Spinal cord (tissue), 10 donors: ENCODE results near the gene CNNM4. TPM values are rescaled to one million over a fixed set of nuclear protein-coding genes. Genes with fewer than 3 reads are reported as not detected.

ENCODE experiments used
- DNase-seq, 6 donors: peaks; one replicate each; pipeline versions ENCODE4 v3.0.0 to v3.0.0-alpha.2; 2013 to 2015; ENCODE audit warnings: low spot score in 6 of 6, low read depth in 4 of 6
- H3K27ac ChIP-seq: one replicate; pipeline ENCODE4 v1.5.1; 2013; ENCODE audit warnings: low read depth, low read length, control low read depth
- H3K27me3 ChIP-seq: one replicate; pipeline ENCODE4 v1.6.1; 2013; ENCODE audit warnings: low read length; ENCODE audit not compliant: control insufficient read depth, insufficient read depth
- H3K36me3 ChIP-seq: one replicate; pipeline ENCODE4 v1.6.1; 2013; ENCODE audit warnings: low read length; ENCODE audit not compliant: control insufficient read depth, insufficient read depth
- H3K4me1 ChIP-seq: one replicate; pipeline ENCODE4 v1.6.1; 2013; ENCODE audit warnings: low read length; ENCODE audit not compliant: control insufficient read depth, insufficient read depth
- H3K4me3 ChIP-seq: one replicate; pipeline ENCODE4 v1.5.1; 2013; ENCODE audit warnings: low read depth, low read length, control low read depth
- H3K9me3 ChIP-seq: one replicate; pipeline ENCODE4 v1.6.1; 2013; ENCODE audit warnings: low read length; ENCODE audit not compliant: control insufficient read depth, insufficient read depth
- WGBS: methylation state at CpG from one replicate; pipeline ENCODE4 v1.1.5; 2013; ENCODE audit warnings: missing lambda C conversion rate; ENCODE audit not compliant: insufficient coverage; 5-methylcytosine and 5-hydroxymethylcytosine counted together
- long read RNA-seq, 4 donors: transcript quantifications; one replicate each; lab custom pipeline, GENCODE V29; 2026
- polyA plus RNA-seq, 2 donors: library from polyadenylated mRNA; unstranded; fragments of 120-200 nt; gene quantifications; one replicate each; pipeline ENCODE4 v1.2.1, GENCODE V29; 2013; ENCODE audit not compliant: insufficient read length in 2 of 2
- total RNA-seq, 2 donors: library from RNA; depleted of rRNA in 1 of 2; stranded (reverse); fragments of 120-200 nt in 1 of 2; fragments of >200 nt in 1 of 2; gene quantifications; one replicate each; pipeline versions ENCODE4 v1.2.3 to v1.2.4, GENCODE V29; 2013 to 2014
- donor health status: healthy.

Gene CNNM4
- 1 to 10 TPM; 5.1 TPM for total RNA-seq
- polyA plus RNA-seq, result 10 to 100 TPM in 1 of 2 donors, 1 to 10 TPM in 1; 9.7 to 12.6 TPM
- long read RNA-seq, donor 1, full-length matches to known transcripts, result 1 of 1 reads
- long read RNA-seq, donor 1, partial matches to known transcripts, result 0 of 1 reads
- long read RNA-seq, donor 1, other reads (novel, unspliced or antisense), result 0 of 1 reads
- long read RNA-seq, donor 2, full-length matches to known transcripts, result 1 of 1 reads
- long read RNA-seq, donor 2, partial matches to known transcripts, result 0 of 1 reads
- long read RNA-seq, donor 2, other reads (novel, unspliced or antisense), result 0 of 1 reads
- long read RNA-seq, donor 3, full-length matches to known transcripts, result 1 of 14 reads
- long read RNA-seq, donor 3, partial matches to known transcripts, result 13 of 14 reads
- long read RNA-seq, donor 3, other reads (novel, unspliced or antisense), result 0 of 14 reads
- long read RNA-seq, donor 4, full-length matches to known transcripts, result 2 of 2 reads
- long read RNA-seq, donor 4, partial matches to known transcripts, result 0 of 2 reads
- long read RNA-seq, donor 4, other reads (novel, unspliced or antisense), result 0 of 2 reads

GRCh38 chr2:96760036-96760985 lies at the start of gene CNNM4:
Gene CNNM4, plus strand, starts transcription at chr2:96760902. Its CDS starts 98 bp downstream, at chr2:96761000.
- Histone ChIP-seq H3K27me3 (no peaks in the 10 kb centered on the region), H3K4me1 (peaks cover 43% of the 10 kb centered on the region), H3K4me3 (peak within 1 kb of the TSS; percentile 62), H3K36me3 (no peaks in the 10 kb centered on the region), H3K27ac (peak within 1 kb of the TSS; percentile 64), H3K9me3 (no peaks in the 10 kb centered on the region)
- WGBS, result under 1% methylated on average over 60 of the region's 62 CpGs
- peak; percentile 44 to 97 (median 86) for DNase-seq

DNA sequence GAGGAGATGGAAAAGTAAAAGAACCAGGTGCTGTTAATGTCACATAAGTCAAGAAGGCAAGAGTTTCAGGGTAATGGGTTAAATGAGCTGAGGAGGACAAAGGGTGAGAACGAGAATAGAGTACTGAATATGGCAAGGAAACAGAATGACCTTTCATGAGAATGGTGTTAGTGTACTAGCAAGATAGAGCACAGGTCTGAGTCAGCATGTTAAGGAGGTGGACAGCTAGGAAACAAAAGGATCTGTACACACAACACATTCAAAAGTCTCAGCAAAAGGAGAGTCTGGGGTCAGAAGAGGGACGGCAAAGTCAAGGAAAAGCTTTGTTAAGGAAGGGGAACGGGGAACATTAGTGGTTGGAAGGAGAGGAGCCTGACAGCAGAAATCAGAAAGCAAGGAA lies 49.7 kb upstream of the CNNM4 start:
- Histone ChIP-seq H3K27ac (no peak overlapping the region), H3K4me1 (no peaks in the 10 kb centered on the region), H3K36me3 (peaks cover 61% of the 10 kb centered on the region), H3K9me3 (peaks cover 2% of the 10 kb centered on the region), H3K4me3 (no peak overlapping the region), H3K27me3 (no peaks in the 10 kb centered on the region)
- WGBS, result 63% methylated on average over 1 of the region's 3 CpGs
- no peak for DNase-seq

GRCh38 chr2:96715658-96716057 lies 45.0 kb upstream of the CNNM4 start:
- no CpG with 5 or more reads among the region's 5 CpGs for WGBS
- no peak overlapping the region for H3K4me3 ChIP-seq

DNA sequence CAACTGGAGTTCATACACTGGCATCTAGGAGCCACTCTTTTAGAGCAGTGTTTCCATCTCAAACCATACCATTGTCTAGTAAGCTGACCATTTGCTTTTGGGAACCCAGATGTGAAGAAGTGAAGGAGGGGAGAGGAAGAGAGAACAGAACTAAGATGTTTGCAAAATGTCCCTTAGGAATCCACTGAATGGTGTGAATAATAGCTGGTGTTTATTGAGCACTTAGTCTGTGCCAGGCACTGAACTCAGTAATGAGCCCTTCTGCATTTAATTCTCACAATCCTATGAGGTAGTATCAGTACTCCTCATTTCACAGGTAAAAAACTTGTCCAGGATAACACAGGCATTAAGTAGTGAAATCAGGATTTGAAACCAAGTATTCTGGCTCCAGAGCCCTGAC lies 44.3 kb upstream of the CNNM4 start:
- Histone ChIP-seq H3K36me3 (peaks cover 40% of the 10 kb centered on the region), H3K4me1 (no peaks in the 10 kb centered on the region), H3K27me3 (no peaks in the 10 kb centered on the region), H3K9me3 (no peaks in the 10 kb centered on the region), H3K27ac (no peak overlapping the region), H3K4me3 (no peak overlapping the region)
- DNase-seq, result no peak

More at GRCh38 chr2:96715658-96716057, 45.0 kb upstream of the CNNM4 start:
- Histone ChIP-seq H3K36me3 (peaks cover 40% of the 10 kb centered on the region), H3K27me3 (no peaks in the 10 kb centered on the region), H3K4me1 (no peaks in the 10 kb centered on the region), H3K27ac (no peak overlapping the region), H3K9me3 (no peaks in the 10 kb centered on the region)
- DNase-seq, result no peak

DNA sequence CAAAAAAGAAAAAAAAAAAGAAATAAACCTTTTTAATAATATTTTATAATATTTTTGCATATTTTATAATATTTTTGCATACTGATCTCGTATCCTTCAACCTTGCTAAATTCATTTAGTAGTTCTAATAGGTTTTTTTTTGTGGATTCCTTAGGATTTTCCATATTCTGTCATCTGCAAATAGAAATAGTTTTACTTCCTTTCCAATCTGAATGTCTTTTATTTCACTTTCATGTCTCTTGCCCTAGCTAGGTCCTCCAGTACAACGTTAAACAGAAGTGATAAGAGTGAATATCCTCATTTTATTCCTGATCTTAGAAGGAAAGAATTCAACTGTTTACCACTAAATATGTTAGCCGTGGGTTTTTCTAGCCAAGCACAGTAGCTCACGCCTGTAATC lies 34.6 kb upstream of the CNNM4 start:
- Histone ChIP-seq H3K27me3 (no peaks in the 10 kb centered on the region), H3K4me3 (no peak overlapping the region), H3K36me3 (peaks cover 59% of the 10 kb centered on the region), H3K9me3 (no peaks in the 10 kb centered on the region), H3K4me1 (no peaks in the 10 kb centered on the region), H3K27ac (no peak overlapping the region)
- WGBS, result no CpG with 5 or more reads among the region's 4 CpGs
- no peak for DNase-seq

- H3K36me3 ChIP-seq, result peaks cover 70% of the 10 kb centered on the region
- 100% methylated on average over 1 of the region's 5 CpGs for WGBS
- H3K27me3 ChIP-seq, result no peaks in the 10 kb centered on the region
Measured at GRCh38 chr2:96727431-96727830, 33.3 kb upstream of the CNNM4 start.

GRCh38 chr2:96729748-96730147 lies 31.0 kb upstream of the CNNM4 start:
- no peaks in the 10 kb centered on the region for H3K9me3 ChIP-seq
- H3K27me3 ChIP-seq, result no peaks in the 10 kb centered on the region
- peaks cover 2% of the 10 kb centered on the region for H3K4me1 ChIP-seq
- peaks cover 66% of the 10 kb centered on the region for H3K36me3 ChIP-seq
- 97% methylated on average over 6 of the region's 7 CpGs for WGBS
- no peak overlapping the region for H3K4me3 ChIP-seq
- no peak overlapping the region for H3K27ac ChIP-seq
- DNase-seq, result no peak

More at GRCh38 chr2:96727431-96727830, 33.3 kb upstream of the CNNM4 start:
- DNase-seq, result no peak
- H3K4me3 ChIP-seq, result no peak overlapping the region
- no peak overlapping the region for H3K27ac ChIP-seq
- H3K4me1 ChIP-seq, result no peaks in the 10 kb centered on the region
- no peaks in the 10 kb centered on the region for H3K9me3 ChIP-seq

GRCh38 chr2:96730212-96730611 lies 30.5 kb upstream of the CNNM4 start:
- Histone ChIP-seq H3K9me3 (no peaks in the 10 kb centered on the region), H3K36me3 (peaks cover 63% of the 10 kb centered on the region), H3K4me1 (peaks cover 3% of the 10 kb centered on the region), H3K4me3 (no peak overlapping the region), H3K27me3 (no peaks in the 10 kb centered on the region), H3K27ac (no peak overlapping the region)
- DNase-seq, result no peak
- no CpG with 5 or more reads among the region's 2 CpGs for WGBS

- H3K27me3 ChIP-seq, result no peaks in the 10 kb centered on the region
- H3K27ac ChIP-seq, result no peak overlapping the region
- DNase-seq, result no peak
- no peak overlapping the region for H3K4me3 ChIP-seq
- H3K9me3 ChIP-seq, result no peaks in the 10 kb centered on the region
- H3K36me3 ChIP-seq, result peaks cover 45% of the 10 kb centered on the region
- H3K4me1 ChIP-seq, result peaks cover 19% of the 10 kb centered on the region
- 66% methylated on average over 3 of the region's 3 CpGs for WGBS
Measured at GRCh38 chr2:96733931-96734330, 26.8 kb upstream of the CNNM4 start.
